K562 (cell line): Measurements from ENCODE around the gene LSM12. TPM values are rescaled to one million over a fixed set of nuclear protein-coding genes. Genes with fewer than 3 reads are reported as not detected.
A peak's percentile ranks its signal among the peaks of the same experiment; 100 is the strongest.

ENCODE experiments used
- ATAC-seq: fragments of 200-7000 bp; cut with Tn5 transposase; 3 replicates; pipeline ENCODE4 v1.9.1; 2020; ENCODE audit warnings: moderate library complexity
- BruUV-seq: library from RNA; stranded (reverse); fragments of 400-500 nt; replicated peaks from 2 replicates; lab custom pipeline; 2021; lab: Mats Ljungman, UMichigan
- CTCF ChIA-PET: fragments of 300-600 bp; formaldehyde crosslinking; extraction: SDS; loops from one replicate; lab custom pipeline; 2021; ENCODE audit warnings: low intra/inter-chr PET ratio; lab: Yijun Ruan, JAX
- POLR2A ChIA-PET: fragments of 300-600, 350-650 bp; sonication (Branson Sonifier 250); formaldehyde crosslinking; extraction: SDS; loops from one replicate; lab custom pipeline; 2021; ENCODE audit warnings: antibody characterized with exemption, inconsistent platforms; lab: Yijun Ruan, JAX
- DNase-seq, 4 experiments: peaks; one replicate each; pipeline versions ENCODE4 v3.0.0 to v3.0.0-alpha.2; 2011 to 2018; ENCODE audit warnings: low spot score in 3 of 4, mixed read lengths in 3 of 4; ENCODE audit errors: extremely low read depth in 1 of 4
- FAIRE-seq: peaks from 2 replicates; lab custom pipeline; 2011; peaks lifted over from hg19 to GRCh38; lab: Jason Lieb, UNC
- H2AFZ ChIP-seq: 2 replicates; pipeline ENCODE4 v1.6.0; 2011; ENCODE audit warnings: low read depth, low read length, control low read depth, inconsistent platforms
- H3K27ac ChIP-seq: fragments of 200-600 bp; 3 replicates; pipeline ENCODE4 v1.8.0; 2011; ENCODE audit warnings: low read depth, mild to moderate bottlenecking, control low read depth, inconsistent platforms, low read length, moderate library complexity, mixed read lengths; ENCODE audit errors: extremely low read depth
- H3K27me3 ChIP-seq, 2 experiments: fragments of 300-600 bp in 1 of 2; 2 replicates in 1 of 2; 3 replicates in 1 of 2; pipeline versions ENCODE4 v1.6.0 to v1.8.0; 2011; ENCODE audit warnings: inconsistent platforms in 2 of 2, low read length in 2 of 2, mild to moderate bottlenecking in 1 of 2, mixed read lengths in 1 of 2, moderate library complexity in 1 of 2; ENCODE audit not compliant: control insufficient read depth in 2 of 2, insufficient read depth in 2 of 2
- H3K36me3 ChIP-seq: fragments of 300-600 bp; 3 replicates; pipeline ENCODE4 v1.8.0; 2011; ENCODE audit warnings: mild to moderate bottlenecking, low read length, inconsistent platforms; ENCODE audit not compliant: control insufficient read depth, insufficient read depth
- H3K4me1 ChIP-seq, 2 experiments: fragments of 200-600 bp in 1 of 2; replicated peaks in 1 of 2; 2 replicates in 1 of 2; 3 replicates in 1 of 2; pipeline versions ENCODE4 v1.5.1 to v1.8.0; 2011; ENCODE audit warnings: inconsistent platforms in 2 of 2, low read length in 2 of 2, mild to moderate bottlenecking in 1 of 2, mixed read lengths in 1 of 2, moderate library complexity in 1 of 2; ENCODE audit not compliant: control insufficient read depth in 2 of 2, insufficient read depth in 2 of 2
- H3K4me2 ChIP-seq: 2 replicates; pipeline ENCODE4 v1.6.1; 2011; ENCODE audit warnings: low read length, control low read depth, inconsistent platforms, mixed read lengths; ENCODE audit not compliant: insufficient read depth
- H3K4me3 ChIP-seq: fragments of 200-600 bp; sonication (generic), shearing (Covaris generic); 2 replicates; pipeline ENCODE4 v1.5.1; 2016; ENCODE audit warnings: control low read depth, inconsistent platforms
- H3K79me2 ChIP-seq: fragments of 200-600 bp; 3 replicates; pipeline ENCODE4 v1.8.0; 2011; ENCODE audit warnings: low read length, inconsistent platforms; ENCODE audit not compliant: control insufficient read depth, insufficient read depth
- H3K9ac ChIP-seq, 2 experiments: 2 replicates each; pipeline versions ENCODE4 v1.6.0 to v1.6.1; 2011; ENCODE audit warnings: low read depth in 2 of 2, low read length in 2 of 2, control low read depth in 1 of 2, inconsistent platforms in 1 of 2, mild to moderate bottlenecking in 1 of 2, mixed read lengths in 1 of 2; ENCODE audit not compliant: insufficient read depth in 1 of 2
- H3K9me1 ChIP-seq: one replicate; pipeline ENCODE4 v1.6.0; 2011; ENCODE audit warnings: inconsistent platforms, mild to moderate bottlenecking, low read length, moderate library complexity; ENCODE audit not compliant: control insufficient read depth, insufficient read depth
- H3K9me3 ChIP-seq: replicated peaks from 2 replicates; pipeline ENCODE4 v1.5.1; 2011; ENCODE audit warnings: low read depth, low read length, inconsistent platforms; ENCODE audit not compliant: control insufficient read depth, insufficient read depth
- H4K20me1 ChIP-seq: replicated peaks from 2 replicates; pipeline ENCODE4 v1.6.1; 2011; ENCODE audit warnings: low read length, inconsistent platforms, mixed read lengths; ENCODE audit not compliant: control insufficient read depth, insufficient read depth
- FOSL1 ChIP-seq: fragments of 200-800 bp; sonication (Bioruptor generic); conservative IDR thresholded peaks from 2 replicates; pipeline ENCODE4 v1.6.1; 2016; ENCODE audit warnings: missing genetic modification characterization, missing compliant biosample characterization
- NFIC ChIP-seq: fragments of 450-650 bp; IDR thresholded peaks from 2 replicates; pipeline ENCODE4 v1.6.1; 2017; ENCODE audit warnings: mild to moderate bottlenecking, inconsistent platforms
- PURB ChIP-seq: sonication (generic); formaldehyde crosslinking; IDR thresholded peaks from 2 replicates; pipeline ENCODE4 v1.9.0; 2021; ENCODE audit warnings: low read depth, mild to moderate bottlenecking, missing genetic modification reagents
- RB1 ChIP-seq: fragments of 450-650 bp; IDR thresholded peaks from 2 replicates; pipeline ENCODE4 v1.6.1; 2017; ENCODE audit warnings: low read depth, mild to moderate bottlenecking
- SMAD4 ChIP-seq: fragments of 250-450 bp; sonication (Bioruptor Pico); conservative IDR thresholded peaks from 2 replicates; pipeline ENCODE4 v1.8.0; 2021; ENCODE audit warnings: inconsistent platforms, mild to moderate bottlenecking, moderate library complexity
- TEAD1 ChIP-seq, 2 experiments: fragments of 450-650 bp in 1 of 2; sonication (generic) in 1 of 2; formaldehyde crosslinking; IDR thresholded peaks; 2 replicates each; pipeline versions ENCODE4 v1.4.0 to v1.8.0; 2020 to 2022; ENCODE audit warnings: mild to moderate bottlenecking in 2 of 2, missing genetic modification reagents in 1 of 2
- ZC3H11A ChIP-seq: IDR thresholded peaks from 2 replicates; pipeline ENCODE4 v1.6.1; 2012; ENCODE audit warnings: low read depth, low read length, improper control_type of control experiment
- ZNF586 ChIP-seq: fragments of 450-650 bp; formaldehyde crosslinking; conservative IDR thresholded peaks from 2 replicates; pipeline ENCODE4 v1.4.0; 2020; ENCODE audit warnings: mild to moderate bottlenecking, moderate library complexity
- WGBS: fragments of 100-300 bp; shearing (Covaris generic); methylation state at CpG from one replicate; pipeline ENCODE4 v1.1.6; 2016; ENCODE audit warnings: low coverage, mixed read lengths; ENCODE audit not compliant: insufficient coverage; ENCODE audit errors: missing lambda C conversion rate; 5-methylcytosine and 5-hydroxymethylcytosine counted together
- in situ Hi-C: fragments of 300-500 bp; cut with MboI; formaldehyde crosslinking; loops from 4 replicates; pipeline ENCODE4 v1.15.0; 2018; ENCODE audit warnings: inconsistent platforms, mixed read lengths
- intact Hi-C: fragments of 100-400 bp; cut with micrococcal nuclease; formaldehyde crosslinking; loops from 2 replicates; pipeline ENCODE4 v1.14.2; 2022
- polyA plus RNA-seq, 8 experiments: library from polyadenylated mRNA; depleted of rRNA in 4 of 8; stranded (reverse) in 5 of 8; unstranded in 3 of 8; fragments of >200 nt; fragmentation: Nextera tagmentation in 2 of 8; fragmentation: Illumina TruSeq in 1 of 8; extraction: Ambion mirVana in 2 of 8; extraction: Trizol in 1 of 8; gene quantifications; 2 replicates each; pipeline versions ENCODE4 v1.2.1 to v1.2.3, GENCODE V29; 2011 to 2014; ENCODE audit warnings: inconsistent platforms in 1 of 8, missing spikeins in 1 of 8
- total RNA-seq, 7 experiments: library from RNA; depleted of rRNA in 6 of 7; stranded (reverse); fragments of >200 nt in 6 of 7; fragmentation: Illumina TruSeq in 2 of 7; extraction: Trizol in 2 of 7; gene quantifications; 2 replicates each; pipeline versions ENCODE4 v1.2.1 to v1.2.3, GENCODE V29; 2011 to 2021; ENCODE audit warnings: low replicate concordance in 1 of 7
- TF ChIP-seq, protein P1 (sequence below): sonication (generic); formaldehyde crosslinking; IDR thresholded peaks from 2 replicates; pipeline ENCODE4 v1.8.0; 2022; ENCODE audit warnings: mild to moderate bottlenecking, low read depth, missing genetic modification reagents
- TF ChIP-seq, protein P2 (sequence below), 2 experiments: fragments of 450-650 bp in 1 of 2; sonication (generic) in 1 of 2; formaldehyde crosslinking in 1 of 2; IDR thresholded peaks in 1 of 2; conservative IDR thresholded peaks in 1 of 2; 2 replicates each; pipeline versions ENCODE4 v1.6.1 to v1.8.1; 2016 to 2023; ENCODE audit warnings: mild to moderate bottlenecking in 2 of 2, moderate library complexity in 2 of 2, inconsistent platforms in 1 of 2, missing genetic modification reagents in 1 of 2
- TF ChIP-seq, protein P3 (sequence below): fragments of 450-650 bp; IDR thresholded peaks from 2 replicates; pipeline ENCODE4 v1.6.1; 2014; ENCODE audit warnings: low read depth, mild to moderate bottlenecking, moderate library complexity, borderline replicate concordance

The LSM12 gene
- total and polyA plus RNA-seq, 9 of the 15 experiments (the other 6 are each of a cell fraction or from before 2014, with no cell fraction given): 53.0 to 258 (median 89.3) TPM

DNA sequence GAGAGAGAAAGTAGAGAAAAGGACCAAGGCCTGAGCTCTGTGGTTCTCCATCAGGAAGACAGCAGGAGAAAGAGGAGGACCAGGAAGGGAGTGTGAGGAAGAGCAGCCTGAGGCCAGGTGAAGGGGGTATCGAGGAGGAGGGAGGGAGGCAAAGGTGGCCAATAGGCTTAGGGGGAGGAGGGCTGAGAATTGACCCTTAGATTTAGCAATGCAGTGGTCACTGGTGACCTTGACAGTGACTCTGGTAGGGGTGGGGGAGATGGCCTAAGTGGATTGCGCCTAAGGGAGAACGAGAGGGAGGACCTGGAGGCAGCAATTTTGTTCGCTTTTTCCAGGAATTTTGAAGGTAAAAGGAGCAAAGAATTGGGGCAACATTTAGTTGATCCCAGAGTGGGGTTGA lies 67.4 kb downstream of the LSM12 start:
- intact Hi-C loops (no loop called here), in situ Hi-C loops (no loop called here)
- POLR2A ChIA-PET: interaction anchor here (0.7 to 2.4 kb wide), 3 partner anchors 8 to 35 kb away, joined by 3 to 6 read pairs (median 3); no protein-coding TSS in a partner anchor
- Histone ChIP-seq H3K36me3 (no peaks in the 10 kb centered on the region), H3K4me3 (no peak overlapping the region), H3K9me3 (no peaks in the 10 kb centered on the region), H3K9ac (no peak overlapping the region), H3K9me1 (no peaks in the 10 kb centered on the region), H4K20me1 (0 out of 2 replicates have a peak, but pooled peaks cover 3% of the 10 kb centered on the region), H3K79me2 (no peaks in the 10 kb centered on the region), H3K4me2 (no peak overlapping the region), H2AFZ (no peak overlapping the region), H3K27me3 (peaks cover 0 to 8% of the 10 kb centered on the region in 2 experiments; a peak in 3 of 5 replicates), H3K4me1 (peaks cover 5 to 8% of the 10 kb centered on the region in 2 experiments; a peak in 3 of 5 replicates), H3K27ac (no peak overlapping the region)
- CTCF ChIA-PET: no interaction called here
- FAIRE-seq: no peak
- ATAC-seq: no peak
- no TSS peak for BruUV-seq
- 14% methylated on average over 4 of the region's 4 CpGs for WGBS
- DNase-seq: no peak
- TF ChIP-seq SMAD4 (CRISPR knock-in tag) (no peak), NFIC (0 out of 2 replicates have a peak, but pooled peaks have one; percentile 2)

DNA sequence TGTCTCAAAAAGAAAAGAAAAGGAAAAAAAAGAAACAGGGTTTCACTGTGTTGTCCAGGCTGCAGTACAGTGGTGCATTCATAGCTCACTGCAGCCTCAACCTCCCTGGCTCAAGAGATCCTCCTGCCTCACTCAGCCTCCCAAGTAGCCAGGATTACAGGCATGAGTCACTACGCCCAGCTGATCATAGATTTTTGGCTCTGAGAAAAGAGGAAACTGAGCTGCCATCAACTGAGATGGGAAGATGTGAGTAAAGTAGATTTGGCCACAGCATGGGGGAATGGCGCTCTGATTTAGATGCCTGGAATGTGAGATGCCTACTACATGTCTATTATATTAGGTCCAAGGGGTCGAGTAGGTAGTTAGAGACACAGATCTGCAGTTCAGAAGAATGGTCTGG lies 67.9 kb downstream of the LSM12 start:
- DNase-seq (peak in 1 of 4 experiments; percentile 37), FAIRE-seq (no peak), ATAC-seq (no peak)
- Histone ChIP-seq H3K27ac (no peak overlapping the region), H3K36me3 (no peaks in the 10 kb centered on the region), H4K20me1 (0 out of 2 replicates have a peak, but pooled peaks cover 3% of the 10 kb centered on the region), H3K9me1 (no peaks in the 10 kb centered on the region), H3K27me3 (peaks cover 0 to 8% of the 10 kb centered on the region in 2 experiments; a peak in 3 of 5 replicates), H3K9ac (no peak overlapping the region), H3K4me3 (no peak overlapping the region), H3K4me2 (no peak overlapping the region), H3K4me1 (peaks cover 5 to 8% of the 10 kb centered on the region in 2 experiments; a peak in 3 of 5 replicates), H3K79me2 (no peaks in the 10 kb centered on the region), H2AFZ (no peak overlapping the region), H3K9me3 (no peaks in the 10 kb centered on the region)
- CTCF ChIA-PET: no interaction called here
- in situ Hi-C loops (no loop called here), intact Hi-C loops (no loop called here)
- BruUV-seq: no TSS peak
- 3% methylated on average over 3 of the region's 3 CpGs for WGBS
- POLR2A ChIA-PET: interaction anchor here (0.6 to 2.4 kb wide), 4 partner anchors 9 to 35 kb away, joined by 3 to 6 read pairs (median 4); no protein-coding TSS in a partner anchor
- TF ChIP-seq PURB (CRISPR knock-in tag) (no peak), TEAD1 (CRISPR knock-in tag; IDR thresholded peaks at IDR 0.05) (no peak), ZC3H11A (no peak), ZNF586 (CRISPR knock-in tag) (no peak), FOSL1 (peak; percentile 86), RB1 (no peak)
- TF ChIP-seq, protein P1, sequence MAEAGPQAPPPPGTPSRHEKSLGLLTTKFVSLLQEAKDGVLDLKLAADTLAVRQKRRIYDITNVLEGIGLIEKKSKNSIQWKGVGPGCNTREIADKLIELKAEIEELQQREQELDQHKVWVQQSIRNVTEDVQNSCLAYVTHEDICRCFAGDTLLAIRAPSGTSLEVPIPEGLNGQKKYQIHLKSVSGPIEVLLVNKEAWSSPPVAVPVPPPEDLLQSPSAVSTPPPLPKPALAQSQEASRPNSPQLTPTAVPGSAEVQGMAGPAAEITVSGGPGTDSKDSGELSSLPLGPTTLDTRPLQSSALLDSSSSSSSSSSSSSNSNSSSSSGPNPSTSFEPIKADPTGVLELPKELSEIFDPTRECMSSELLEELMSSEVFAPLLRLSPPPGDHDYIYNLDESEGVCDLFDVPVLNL (CRISPR knock-in tag): no peak
- TF ChIP-seq, protein P2, sequence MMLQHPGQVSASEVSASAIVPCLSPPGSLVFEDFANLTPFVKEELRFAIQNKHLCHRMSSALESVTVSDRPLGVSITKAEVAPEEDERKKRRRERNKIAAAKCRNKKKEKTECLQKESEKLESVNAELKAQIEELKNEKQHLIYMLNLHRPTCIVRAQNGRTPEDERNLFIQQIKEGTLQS (IDR thresholded peaks at IDR 0.05): peak; percentile 75
- TF ChIP-seq, protein P2 (CRISPR knock-in tag; conservative IDR thresholded peaks at IDR 0.05): no peak
- TF ChIP-seq, protein P3, sequence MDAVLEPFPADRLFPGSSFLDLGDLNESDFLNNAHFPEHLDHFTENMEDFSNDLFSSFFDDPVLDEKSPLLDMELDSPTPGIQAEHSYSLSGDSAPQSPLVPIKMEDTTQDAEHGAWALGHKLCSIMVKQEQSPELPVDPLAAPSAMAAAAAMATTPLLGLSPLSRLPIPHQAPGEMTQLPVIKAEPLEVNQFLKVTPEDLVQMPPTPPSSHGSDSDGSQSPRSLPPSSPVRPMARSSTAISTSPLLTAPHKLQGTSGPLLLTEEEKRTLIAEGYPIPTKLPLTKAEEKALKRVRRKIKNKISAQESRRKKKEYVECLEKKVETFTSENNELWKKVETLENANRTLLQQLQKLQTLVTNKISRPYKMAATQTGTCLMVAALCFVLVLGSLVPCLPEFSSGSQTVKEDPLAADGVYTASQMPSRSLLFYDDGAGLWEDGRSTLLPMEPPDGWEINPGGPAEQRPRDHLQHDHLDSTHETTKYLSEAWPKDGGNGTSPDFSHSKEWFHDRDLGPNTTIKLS: no peak
